Measurements from ENCODE around the gene LRG1. TPM values are rescaled to one million over a fixed set of nuclear protein-coding genes. Genes with fewer than 3 reads are reported as not detected.
A peak's percentile ranks its signal among the peaks of the same experiment; 100 is the strongest.

The LRG1 gene
- total and polyA plus RNA-seq, 9 of the 15 experiments (the other 6 are each of a cell fraction or from before 2014, with no cell fraction given), result 1.5 to 11.9 (median 8.7) TPM

DNA sequence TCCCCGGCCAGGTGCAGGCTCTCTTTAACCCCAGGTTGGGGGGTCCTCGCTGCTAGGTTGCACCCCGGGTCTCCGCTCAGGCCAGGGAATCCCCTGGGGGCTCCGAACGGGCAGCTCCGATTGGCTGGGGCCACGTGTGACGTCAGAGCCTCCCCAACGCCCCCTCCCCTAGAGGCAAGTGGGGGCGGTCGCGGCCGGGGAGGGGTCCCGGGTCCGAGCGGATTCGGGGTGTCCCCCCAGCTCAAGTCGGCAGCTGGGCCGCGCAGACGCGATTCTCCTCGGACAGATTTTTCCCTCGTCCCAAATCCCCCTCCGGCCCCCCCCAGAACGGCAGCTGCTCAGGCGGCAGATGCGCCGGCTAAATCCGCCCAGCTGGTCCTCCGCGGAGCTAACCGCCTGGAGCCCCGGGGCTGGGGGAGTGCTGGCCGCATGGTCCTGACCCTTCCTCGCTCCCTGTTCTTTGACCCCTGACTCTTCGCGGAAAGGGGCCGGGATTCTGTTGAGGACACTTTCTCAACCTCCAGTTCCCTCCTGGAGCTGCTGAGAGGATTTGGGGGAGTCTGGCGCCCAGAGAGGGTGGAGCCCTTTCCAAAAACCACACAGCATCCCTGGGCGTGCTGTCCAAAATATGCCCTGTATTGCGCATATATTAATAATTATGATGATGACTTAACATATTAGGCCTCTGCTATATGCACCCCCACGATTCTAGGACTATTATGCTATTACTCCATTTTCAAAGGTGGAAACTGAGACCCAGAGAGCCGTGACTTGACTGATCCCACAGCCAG, 45.0 kb upstream of the LRG1 start:
- ATAC-seq, result peak; percentile 54
- CTCF ChIA-PET (ENCODE audit: low intra/inter-chr PET ratio), result no interaction called here
- H3K9ac ChIP-seq (ENCODE audit: insufficient read depth in 1 of 2, low read depth in 2 of 2, low read length in 2 of 2), result peak overlapping the region; percentile 5 to 84; a peak in 3 of 4 replicates
- POLR2A ChIA-PET, result interaction anchor here (0.7 to 0.9 kb wide), 3 partner anchors 16 to 67 kb away, joined by 3 read pairs; no protein-coding TSS in a partner anchor
- peak; percentile 58 for FAIRE-seq
- no peaks in the 10 kb centered on the region for H3K79me2 ChIP-seq (ENCODE audit: control insufficient read depth, insufficient read depth, low read length)
- H2AFZ ChIP-seq (ENCODE audit: low read depth, low read length), result peak overlapping the region; percentile 89
- DNase-seq (ENCODE audit: extremely low read depth in 1 of 4, low spot score in 3 of 4), result peak; percentile 54 to 68 (median 56)
- no TSS peak for BruUV-seq (replicated peaks)
- H3K4me2 ChIP-seq (ENCODE audit: insufficient read depth, low read length), result peak overlapping the region; percentile 61
- H3K27me3 ChIP-seq (ENCODE audit: control insufficient read depth in 2 of 2, insufficient read depth in 2 of 2, low read length in 2 of 2), result no peaks in the 10 kb centered on the region
- in situ Hi-C loops (cut with MboI), result no loop called here
- H3K4me1 ChIP-seq (replicated peaks in 1 of 2; ENCODE audit: control insufficient read depth in 2 of 2, insufficient read depth in 2 of 2, low read length in 2 of 2), result peaks cover 8 to 43% of the 10 kb centered on the region in 2 experiments; a peak in 3 of 5 replicates
- peak overlapping the region; percentile 52 for H3K4me3 ChIP-seq
- no peak overlapping the region for H3K27ac ChIP-seq (ENCODE audit: extremely low read depth, low read depth, low read length)
- no peaks in the 10 kb centered on the region for H3K9me3 ChIP-seq (replicated peaks; ENCODE audit: control insufficient read depth, insufficient read depth, low read depth, low read length)
- H3K36me3 ChIP-seq (ENCODE audit: control insufficient read depth, insufficient read depth, low read length), result no peaks in the 10 kb centered on the region
- no peaks in the 10 kb centered on the region for H3K9me1 ChIP-seq (ENCODE audit: control insufficient read depth, insufficient read depth, low read length)
- intact Hi-C loops (cut with micrococcal nuclease), result no loop called here
- 3% methylated on average over 41 of the region's 45 CpGs for WGBS (ENCODE audit: insufficient coverage, low coverage, missing lambda C conversion rate)
- H4K20me1 ChIP-seq (replicated peaks; ENCODE audit: control insufficient read depth, insufficient read depth, low read length), result no peaks in the 10 kb centered on the region
- no peak for TF ChIP-seq RFX7 (CRISPR knock-in tag; IDR thresholded peaks at IDR 0.05)
- TF ChIP-seq PHF20 (IDR thresholded peaks at IDR 0.05; ENCODE audit: partially characterized antibody), result no peak
- TF ChIP-seq POLR2B (IDR thresholded peaks at IDR 0.05; ENCODE audit: low read depth, partially characterized antibody), result no peak
- TF ChIP-seq, protein P1, sequence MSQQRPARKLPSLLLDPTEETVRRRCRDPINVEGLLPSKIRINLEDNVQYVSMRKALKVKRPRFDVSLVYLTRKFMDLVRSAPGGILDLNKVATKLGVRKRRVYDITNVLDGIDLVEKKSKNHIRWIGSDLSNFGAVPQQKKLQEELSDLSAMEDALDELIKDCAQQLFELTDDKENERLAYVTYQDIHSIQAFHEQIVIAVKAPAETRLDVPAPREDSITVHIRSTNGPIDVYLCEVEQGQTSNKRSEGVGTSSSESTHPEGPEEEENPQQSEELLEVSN (IDR thresholded peaks at IDR 0.05; ENCODE audit: borderline replicate concordance in 1 of 2, extremely low read depth in 1 of 2, insufficient read depth in 1 of 2, insufficient read length in 1 of 2, low read depth in 1 of 2, low read length in 1 of 2, poor library complexity in 1 of 2, severe bottlenecking in 1 of 2), result peak in 1 of 2 experiments; percentile 61
- no peak for TF ChIP-seq ZBTB17 (CRISPR knock-in tag; IDR thresholded peaks at IDR 0.05)
- no peak for TF ChIP-seq ESRRB (CRISPR knock-in tag; IDR thresholded peaks at IDR 0.05; ENCODE audit: borderline replicate concordance)
- no peak for TF ChIP-seq ZNF436 (CRISPR knock-in tag; IDR thresholded peaks at IDR 0.05)
- TF ChIP-seq ATF1 (CRISPR knock-in tag; IDR thresholded peaks at IDR 0.05), result no peak
- peak; percentile 89 for TF ChIP-seq ATF1 (tag; IDR thresholded peaks at IDR 0.05)
- no peak for TF ChIP-seq MYC (IDR thresholded peaks at IDR 0.05; ENCODE audit: low read depth, low read length)
- TF ChIP-seq MYC (CRISPR knock-in tag; IDR thresholded peaks at IDR 0.05; ENCODE audit: borderline replicate concordance, low read depth), result no peak
- TF ChIP-seq, protein P2, sequence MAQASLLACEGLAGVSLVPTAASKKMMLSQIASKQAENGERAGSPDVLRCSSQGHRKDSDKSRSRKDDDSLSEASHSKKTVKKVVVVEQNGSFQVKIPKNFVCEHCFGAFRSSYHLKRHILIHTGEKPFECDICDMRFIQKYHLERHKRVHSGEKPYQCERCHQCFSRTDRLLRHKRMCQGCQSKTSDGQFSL (CRISPR knock-in tag; IDR thresholded peaks at IDR 0.05), result peak; percentile 23; the same call in 1 of the 2 replicates
- TF ChIP-seq, protein P2 (tag; IDR thresholded peaks at IDR 0.05), result 0 out of 4 replicates have a peak, but pooled peaks of 1 of the 2 experiments have one; percentile 63
- TF ChIP-seq, protein P3, sequence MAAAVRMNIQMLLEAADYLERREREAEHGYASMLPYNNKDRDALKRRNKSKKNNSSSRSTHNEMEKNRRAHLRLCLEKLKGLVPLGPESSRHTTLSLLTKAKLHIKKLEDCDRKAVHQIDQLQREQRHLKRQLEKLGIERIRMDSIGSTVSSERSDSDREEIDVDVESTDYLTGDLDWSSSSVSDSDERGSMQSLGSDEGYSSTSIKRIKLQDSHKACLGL (CRISPR knock-in tag; IDR thresholded peaks at IDR 0.05; ENCODE audit: borderline replicate concordance, poor library complexity, severe bottlenecking), result no peak
- TF ChIP-seq, protein P4, sequence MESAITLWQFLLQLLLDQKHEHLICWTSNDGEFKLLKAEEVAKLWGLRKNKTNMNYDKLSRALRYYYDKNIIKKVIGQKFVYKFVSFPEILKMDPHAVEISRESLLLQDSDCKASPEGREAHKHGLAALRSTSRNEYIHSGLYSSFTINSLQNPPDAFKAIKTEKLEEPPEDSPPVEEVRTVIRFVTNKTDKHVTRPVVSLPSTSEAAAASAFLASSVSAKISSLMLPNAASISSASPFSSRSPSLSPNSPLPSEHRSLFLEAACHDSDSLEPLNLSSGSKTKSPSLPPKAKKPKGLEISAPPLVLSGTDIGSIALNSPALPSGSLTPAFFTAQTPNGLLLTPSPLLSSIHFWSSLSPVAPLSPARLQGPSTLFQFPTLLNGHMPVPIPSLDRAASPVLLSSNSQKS (CRISPR knock-in tag; IDR thresholded peaks at IDR 0.05), result no peak
- TF ChIP-seq PTRF (tag; IDR thresholded peaks at IDR 0.05), result no peak
- TF ChIP-seq SP2 (IDR thresholded peaks at IDR 0.05; ENCODE audit: extremely low read depth, low read depth, low read length, poor library complexity, severe bottlenecking), result no peak
- TF ChIP-seq DDX20 (tag; IDR thresholded peaks at IDR 0.05; ENCODE audit: low read depth), result no peak
